ENCODE results near the gene VWA5B2. TPM values are rescaled to one million over a fixed set of nuclear protein-coding genes. Genes with fewer than 3 reads are reported as not detected.

VWA5B2 gene
- 0.36 to 1.1 TPM (median 0.78 TPM) in 3 replicates for total RNA-seq

GRCh38 chr3:184229394-184230080 is at the start of gene VWA5B2:
TSS of gene VWA5B2 (plus strand) at chr3:184229585. CDS start at chr3:184230529, 944 bp downstream.
- no peak for TF ChIP-seq CTCF (IDR thresholded peaks at IDR 0.05; ENCODE audit: unreplicated experiment)
- Mint-ChIP-seq H3K4me1 (peaks cover 9% of the 10 kb centered on the region), H3K9me3 (no peaks in the 10 kb centered on the region), H3K4me3 (peak within 1 kb of the TSS; percentile 65), H3K27me3 (ENCODE audit: low read depth) (peaks cover 84% of the 10 kb centered on the region), H3K27ac (no peak within 1 kb of the TSS), H3K36me3 (no peaks in the 10 kb centered on the region)
- DNase-seq (ENCODE audit: low spot score in 2 of 2, unreplicated experiment in 2 of 2) = peak; percentile 55 to 72

GRCh38 chr3:184180165-184180564 is 49.2 kb upstream of the VWA5B2 start:
- Mint-ChIP-seq H3K36me3 (peaks cover 38% of the 10 kb centered on the region), H3K4me3 (no peak overlapping the region), H3K9me3 (no peaks in the 10 kb centered on the region), H3K27ac (no peak overlapping the region), H3K27me3 (ENCODE audit: low read depth) (no peaks in the 10 kb centered on the region), H3K4me1 (peaks cover 32% of the 10 kb centered on the region)
- DNase-seq (ENCODE audit: low spot score in 2 of 2, unreplicated experiment in 2 of 2) = no peak
- no peak for TF ChIP-seq CTCF (IDR thresholded peaks at IDR 0.05; ENCODE audit: unreplicated experiment)

- no peak for TF ChIP-seq CTCF (IDR thresholded peaks at IDR 0.05; ENCODE audit: unreplicated experiment)
- Mint-ChIP-seq H3K36me3 (peaks cover 38% of the 10 kb centered on the region), H3K9me3 (no peaks in the 10 kb centered on the region), H3K27ac (no peak overlapping the region), H3K4me1 (peaks cover 26% of the 10 kb centered on the region), H3K27me3 (ENCODE audit: low read depth) (no peaks in the 10 kb centered on the region), H3K4me3 (no peak overlapping the region)
- DNase-seq (ENCODE audit: low spot score in 2 of 2, unreplicated experiment in 2 of 2) = no peak
Measured at GRCh38 chr3:184181596-184181995, 47.8 kb upstream of the VWA5B2 start.

GRCh38 chr3:184183679-184184078 is 45.7 kb upstream of the VWA5B2 start:
- peaks cover 17% of the 10 kb centered on the region for H3K4me1 Mint-ChIP-seq
- H3K36me3 Mint-ChIP-seq = peaks cover 40% of the 10 kb centered on the region
- H3K9me3 Mint-ChIP-seq = no peaks in the 10 kb centered on the region
- no peak for TF ChIP-seq CTCF (IDR thresholded peaks at IDR 0.05; ENCODE audit: unreplicated experiment)
- no peak for DNase-seq (ENCODE audit: low spot score in 2 of 2, unreplicated experiment in 2 of 2)
- no peak overlapping the region for H3K27ac Mint-ChIP-seq
- no peaks in the 10 kb centered on the region for H3K27me3 Mint-ChIP-seq (ENCODE audit: low read depth)
- no peak overlapping the region for H3K4me3 Mint-ChIP-seq

- H3K27ac Mint-ChIP-seq = peak overlapping the region; percentile 99
- H3K9me3 Mint-ChIP-seq = no peaks in the 10 kb centered on the region
- H3K36me3 Mint-ChIP-seq = peaks cover 42% of the 10 kb centered on the region
- H3K4me3 Mint-ChIP-seq = peak overlapping the region; percentile 99
- DNase-seq (ENCODE audit: low spot score in 2 of 2, unreplicated experiment in 2 of 2) = no peak
- peaks cover 17% of the 10 kb centered on the region for H3K4me1 Mint-ChIP-seq
- no peaks in the 10 kb centered on the region for H3K27me3 Mint-ChIP-seq (ENCODE audit: low read depth)
- TF ChIP-seq CTCF (IDR thresholded peaks at IDR 0.05; ENCODE audit: unreplicated experiment) = no peak
Measured at GRCh38 chr3:184184546-184185230, 44.7 kb upstream of the VWA5B2 start.
